Astrocyte (in vitro differentiated cells and primary cell): ENCODE results near the gene SLC8A3. TPM values are rescaled to one million over a fixed set of nuclear protein-coding genes. Genes with fewer than 3 reads are reported as not detected.

Experiments used
- DNase-seq: peaks from one replicate; pipeline ENCODE4 v3.0.0-alpha.2; 2010; ENCODE audit warnings: low read depth
- FAIRE-seq: peaks from 2 replicates; lab custom pipeline; 2011; peaks lifted over from hg19 to GRCh38; lab: Jason Lieb, UNC
- H2AFZ ChIP-seq: 2 replicates; pipeline ENCODE4 v1.6.0; 2012; ENCODE audit warnings: low read depth, low read length, inconsistent platforms
- H3K27ac ChIP-seq: 2 replicates; pipeline ENCODE4 v1.5.1; 2011; ENCODE audit warnings: low read depth, low read length, inconsistent platforms
- H3K27me3 ChIP-seq: 2 replicates; pipeline ENCODE4 v1.6.0; 2011; ENCODE audit warnings: low read length, inconsistent platforms; ENCODE audit not compliant: insufficient read depth
- H3K36me3 ChIP-seq: 2 replicates; pipeline ENCODE4 v1.5.1; 2011; ENCODE audit warnings: low read length, inconsistent platforms; ENCODE audit not compliant: insufficient read depth
- H3K4me1 ChIP-seq: 2 replicates; pipeline ENCODE4 v1.5.1; 2011; ENCODE audit warnings: low read length, inconsistent platforms; ENCODE audit not compliant: insufficient read depth
- H3K4me2 ChIP-seq: 2 replicates; pipeline ENCODE4 v1.6.0; 2012; ENCODE audit warnings: low read length, inconsistent platforms
- H3K4me3 ChIP-seq: 2 replicates; pipeline ENCODE4 v1.5.1; 2011; ENCODE audit warnings: low read depth, mild to moderate bottlenecking, low read length, inconsistent platforms; ENCODE audit not compliant: insufficient read depth
- H3K79me2 ChIP-seq: 2 replicates; pipeline ENCODE4 v1.6.0; 2012; ENCODE audit warnings: mild to moderate bottlenecking, low read length, inconsistent platforms; ENCODE audit not compliant: insufficient read depth
- H3K9ac ChIP-seq: 2 replicates; pipeline ENCODE4 v1.6.0; 2012; ENCODE audit warnings: mild to moderate bottlenecking, low read length, inconsistent platforms
- H3K9me3 ChIP-seq: 2 replicates; pipeline ENCODE4 v1.5.1; 2012; ENCODE audit warnings: low read depth, mild to moderate bottlenecking, low read length, inconsistent platforms; ENCODE audit not compliant: insufficient read depth
- H4K20me1 ChIP-seq: 2 replicates; pipeline ENCODE4 v1.6.0; 2012; ENCODE audit warnings: low read length, inconsistent platforms; ENCODE audit not compliant: insufficient read depth
- H3K27ac Mint-ChIP-seq: one replicate; pipeline ENCODE4 v1.8.0; 2021; ENCODE audit warnings: mild to moderate bottlenecking, mixed read lengths; ENCODE audit not compliant: unreplicated experiment
- H3K27me3 Mint-ChIP-seq: one replicate; pipeline ENCODE4 v1.8.0; 2021; ENCODE audit warnings: low read depth, mixed read lengths; ENCODE audit not compliant: unreplicated experiment
- H3K36me3 Mint-ChIP-seq: one replicate; pipeline ENCODE4 v1.8.0; 2021; ENCODE audit warnings: low read depth, mixed read lengths; ENCODE audit not compliant: unreplicated experiment
- H3K4me1 Mint-ChIP-seq: one replicate; pipeline ENCODE4 v1.8.0; 2021; ENCODE audit warnings: low read depth, mixed read lengths; ENCODE audit not compliant: unreplicated experiment
- H3K4me3 Mint-ChIP-seq: one replicate; pipeline ENCODE4 v1.8.0; 2021; ENCODE audit warnings: mild to moderate bottlenecking, moderate library complexity, mixed read lengths; ENCODE audit not compliant: unreplicated experiment
- H3K9me3 Mint-ChIP-seq: one replicate; pipeline ENCODE4 v1.8.0; 2021; ENCODE audit warnings: mild to moderate bottlenecking, mixed read lengths; ENCODE audit not compliant: unreplicated experiment
- EZH2 ChIP-seq: IDR thresholded peaks from 2 replicates; pipeline ENCODE4 v1.6.1; 2012; ENCODE audit warnings: mild to moderate bottlenecking, low read length, inconsistent platforms; ENCODE audit not compliant: insufficient read depth
- total RNA-seq: library from RNA; stranded (reverse); gene quantifications from 2 replicates; pipeline ENCODE4 v1.2.1, GENCODE V29; 2021
- TF ChIP-seq, protein P1 (sequence below): IDR thresholded peaks from 2 replicates; pipeline ENCODE4 v1.5.1; 2011; ENCODE audit warnings: low read depth, mild to moderate bottlenecking, inconsistent platforms, low read length, moderate library complexity; ENCODE audit not compliant: insufficient read depth

SLC8A3 gene
- total RNA-seq, 1 donor from 2014 or later: 0.45 TPM

DNA sequence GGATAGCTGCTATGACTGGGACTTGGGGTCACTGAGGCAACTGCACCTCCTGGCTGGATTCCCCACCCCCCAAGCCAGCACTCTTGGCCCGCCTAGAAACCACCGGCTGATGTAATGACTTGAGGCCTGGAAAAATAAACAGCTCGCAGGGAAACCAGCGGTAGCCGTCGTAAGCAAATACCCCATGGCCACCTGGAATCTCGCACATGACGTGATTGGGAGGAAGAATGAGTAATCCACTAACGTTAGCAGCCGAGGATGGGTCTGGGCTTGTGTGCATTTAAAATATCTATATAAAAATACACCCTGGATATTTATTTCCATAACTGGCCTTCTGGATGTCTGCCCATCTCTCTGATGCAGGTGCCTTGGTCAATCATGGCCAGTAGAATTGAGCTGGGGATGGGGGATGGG lies 189.5 kb downstream of the SLC8A3 start:
- H3K27ac Mint-ChIP-seq: peak overlapping the region; percentile 49
- Histone ChIP-seq H3K4me3 (no peak overlapping the region), H3K9ac (peak overlapping the region; percentile 48), H3K36me3 (no peaks in the 10 kb centered on the region), H4K20me1 (no peaks in the 10 kb centered on the region), H3K27ac (peak overlapping the region; percentile 80), H3K4me2 (peak overlapping the region; percentile 38), H3K79me2 (no peaks in the 10 kb centered on the region), H3K27me3 (no peaks in the 10 kb centered on the region), H3K4me1 (peaks cover 23% of the 10 kb centered on the region), H3K9me3 (no peaks in the 10 kb centered on the region), H2AFZ (no peak overlapping the region)
- FAIRE-seq (no peak), DNase-seq (peak; percentile 90)
- H3K27me3 Mint-ChIP-seq: peaks cover 5% of the 10 kb centered on the region
- H3K4me1 Mint-ChIP-seq: peaks cover 10% of the 10 kb centered on the region
- H3K4me3 Mint-ChIP-seq: no peak overlapping the region
- TF ChIP-seq EZH2: no peak
- TF ChIP-seq, protein P1, sequence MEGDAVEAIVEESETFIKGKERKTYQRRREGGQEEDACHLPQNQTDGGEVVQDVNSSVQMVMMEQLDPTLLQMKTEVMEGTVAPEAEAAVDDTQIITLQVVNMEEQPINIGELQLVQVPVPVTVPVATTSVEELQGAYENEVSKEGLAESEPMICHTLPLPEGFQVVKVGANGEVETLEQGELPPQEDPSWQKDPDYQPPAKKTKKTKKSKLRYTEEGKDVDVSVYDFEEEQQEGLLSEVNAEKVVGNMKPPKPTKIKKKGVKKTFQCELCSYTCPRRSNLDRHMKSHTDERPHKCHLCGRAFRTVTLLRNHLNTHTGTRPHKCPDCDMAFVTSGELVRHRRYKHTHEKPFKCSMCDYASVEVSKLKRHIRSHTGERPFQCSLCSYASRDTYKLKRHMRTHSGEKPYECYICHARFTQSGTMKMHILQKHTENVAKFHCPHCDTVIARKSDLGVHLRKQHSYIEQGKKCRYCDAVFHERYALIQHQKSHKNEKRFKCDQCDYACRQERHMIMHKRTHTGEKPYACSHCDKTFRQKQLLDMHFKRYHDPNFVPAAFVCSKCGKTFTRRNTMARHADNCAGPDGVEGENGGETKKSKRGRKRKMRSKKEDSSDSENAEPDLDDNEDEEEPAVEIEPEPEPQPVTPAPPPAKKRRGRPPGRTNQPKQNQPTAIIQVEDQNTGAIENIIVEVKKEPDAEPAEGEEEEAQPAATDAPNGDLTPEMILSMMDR: no peak
- H3K9me3 Mint-ChIP-seq: peaks cover 1% of the 10 kb centered on the region
- no peaks in the 10 kb centered on the region for H3K36me3 Mint-ChIP-seq

DNA sequence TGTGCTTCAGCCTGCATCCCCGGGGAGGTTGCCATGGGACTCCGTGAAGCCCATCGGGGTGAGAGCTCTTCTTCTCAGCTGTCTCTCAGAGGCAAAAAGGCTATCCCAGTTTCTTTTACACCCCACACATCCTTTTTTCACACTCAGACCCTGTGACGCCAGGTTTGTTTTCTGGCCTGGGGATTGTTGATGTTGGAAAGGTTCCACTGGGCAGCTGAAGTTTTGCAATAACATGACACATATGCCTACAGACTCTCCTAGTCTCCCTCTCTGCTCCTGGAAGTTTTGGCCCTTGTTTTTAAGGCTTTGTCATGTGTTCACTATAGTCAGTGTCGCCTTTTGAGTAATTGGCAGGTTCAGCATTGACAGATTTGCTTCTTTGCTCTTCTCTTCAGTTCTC lies 190.9 kb downstream of the SLC8A3 start:
- H3K9me3 ChIP-seq: no peaks in the 10 kb centered on the region
- H3K9me3 Mint-ChIP-seq: peaks cover 4% of the 10 kb centered on the region
- peak overlapping the region; percentile 80 for H3K27ac ChIP-seq
- TF ChIP-seq, protein P1: no peak
- TF ChIP-seq EZH2: no peak
- no peak overlapping the region for H3K9ac ChIP-seq
- H3K27me3 Mint-ChIP-seq: peaks cover 8% of the 10 kb centered on the region
- H3K4me1 ChIP-seq: peaks cover 23% of the 10 kb centered on the region
- no peak overlapping the region for H3K4me3 ChIP-seq
- no peak overlapping the region for H3K4me3 Mint-ChIP-seq
- H2AFZ ChIP-seq: no peak overlapping the region
- H3K27ac Mint-ChIP-seq: no peak overlapping the region
- H3K27me3 ChIP-seq: no peaks in the 10 kb centered on the region
- peaks cover 10% of the 10 kb centered on the region for H3K4me1 Mint-ChIP-seq
- no peaks in the 10 kb centered on the region for H3K36me3 ChIP-seq
- FAIRE-seq (no peak), DNase-seq (peak; percentile 73)
- H3K79me2 ChIP-seq: no peaks in the 10 kb centered on the region
- no peaks in the 10 kb centered on the region for H3K36me3 Mint-ChIP-seq
- H3K4me2 ChIP-seq: peak overlapping the region; percentile 16
- H4K20me1 ChIP-seq: no peaks in the 10 kb centered on the region

DNA sequence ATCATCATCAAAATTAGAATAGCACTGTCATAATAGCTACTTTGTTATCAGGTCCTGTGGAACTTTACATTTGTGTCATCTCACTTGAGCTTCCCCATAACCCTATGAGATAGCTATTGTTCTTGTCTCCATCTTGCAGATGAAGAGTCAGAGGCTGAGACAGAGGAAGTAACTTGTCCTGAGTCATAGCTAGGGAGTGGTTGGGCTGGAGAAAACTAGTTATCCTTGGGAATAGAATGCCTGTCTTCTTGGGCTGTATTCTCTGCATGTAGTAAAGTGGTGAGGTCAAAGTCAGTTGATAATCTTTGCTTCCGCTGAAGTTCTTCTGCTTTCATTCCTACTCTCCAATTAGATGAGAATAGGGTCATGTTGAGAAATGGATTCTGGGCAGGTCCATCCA lies 192.5 kb downstream of the SLC8A3 start:
- no peak overlapping the region for H3K9ac ChIP-seq
- peaks cover 5% of the 10 kb centered on the region for H3K9me3 Mint-ChIP-seq
- DNase-seq (peak; percentile 38), FAIRE-seq (no peak)
- H3K36me3 ChIP-seq: no peaks in the 10 kb centered on the region
- no peaks in the 10 kb centered on the region for H3K79me2 ChIP-seq
- peak overlapping the region; percentile 15 for H3K27ac ChIP-seq
- no peaks in the 10 kb centered on the region for H3K9me3 ChIP-seq
- TF ChIP-seq EZH2: no peak
- TF ChIP-seq, protein P1: no peak
- H3K4me3 ChIP-seq: no peak overlapping the region
- H3K4me2 ChIP-seq: no peak overlapping the region
- H3K4me1 ChIP-seq: peaks cover 23% of the 10 kb centered on the region
- H3K36me3 Mint-ChIP-seq: no peaks in the 10 kb centered on the region
- peaks cover 9% of the 10 kb centered on the region for H3K27me3 Mint-ChIP-seq
- H3K4me1 Mint-ChIP-seq: peaks cover 10% of the 10 kb centered on the region
- no peak overlapping the region for H2AFZ ChIP-seq
- H4K20me1 ChIP-seq: no peaks in the 10 kb centered on the region
- H3K27ac Mint-ChIP-seq: no peak overlapping the region
- no peak overlapping the region for H3K4me3 Mint-ChIP-seq
- H3K27me3 ChIP-seq: no peaks in the 10 kb centered on the region

Other genes with a start within 250 kb of the SLC8A3 start
- gene COX16, start 170.7 kb upstream of the SLC8A3 start, total RNA-seq: 65.8 TPM in 2 replicates
- 31.7 and 35.7 TPM in 2 replicates for gene SYNJ2BP, start 228.1 kb upstream of the SLC8A3 start, total RNA-seq